DND-41 (cell line): ENCODE data around the gene MET.

Experiments used
- CTCF ChIP-seq: IDR thresholded peaks from 2 replicates; pipeline ENCODE4 v1.5.1; 2012; ENCODE audit warnings: borderline replicate concordance, low read length, moderate library complexity, mild to moderate bottlenecking; ENCODE audit not compliant: poor library complexity, severe bottlenecking; ENCODE audit errors: extremely low read depth
- EZH2 ChIP-seq: IDR thresholded peaks from 3 replicates; pipeline ENCODE4 v1.6.1; 2012; ENCODE audit warnings: borderline replicate concordance, low read depth, mild to moderate bottlenecking, moderate library complexity, low read length, inconsistent platforms; ENCODE audit not compliant: severe bottlenecking

DNA sequence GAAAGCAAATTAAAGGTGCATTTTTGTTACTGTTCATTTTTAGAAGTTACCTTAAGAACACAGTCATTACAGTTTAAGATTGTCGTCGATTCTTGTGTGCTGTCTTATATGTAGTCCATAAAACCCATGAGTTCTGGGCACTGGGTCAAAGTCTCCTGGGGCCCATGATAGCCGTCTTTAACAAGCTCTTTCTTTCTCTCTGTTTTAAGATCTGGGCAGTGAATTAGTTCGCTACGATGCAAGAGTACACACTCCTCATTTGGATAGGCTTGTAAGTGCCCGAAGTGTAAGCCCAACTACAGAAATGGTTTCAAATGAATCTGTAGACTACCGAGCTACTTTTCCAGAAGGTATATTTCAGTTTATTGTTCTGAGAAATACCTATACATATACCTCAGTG is 99.6 kb downstream of the MET start:
- TF ChIP-seq CTCF (no peak), EZH2 (no peak)
